Ramos (cell line): ENCODE results near the gene MSMB.

Source experiments
- in situ Hi-C: fragments of 300-500 bp; cut with MboI; formaldehyde crosslinking; loops from one replicate; pipeline ENCODE4 v1.14.3; 2022; ENCODE audit warnings: low sequenced_read_pairs; ENCODE audit not compliant: unreplicated experiment

Gene MSMB

DNA sequence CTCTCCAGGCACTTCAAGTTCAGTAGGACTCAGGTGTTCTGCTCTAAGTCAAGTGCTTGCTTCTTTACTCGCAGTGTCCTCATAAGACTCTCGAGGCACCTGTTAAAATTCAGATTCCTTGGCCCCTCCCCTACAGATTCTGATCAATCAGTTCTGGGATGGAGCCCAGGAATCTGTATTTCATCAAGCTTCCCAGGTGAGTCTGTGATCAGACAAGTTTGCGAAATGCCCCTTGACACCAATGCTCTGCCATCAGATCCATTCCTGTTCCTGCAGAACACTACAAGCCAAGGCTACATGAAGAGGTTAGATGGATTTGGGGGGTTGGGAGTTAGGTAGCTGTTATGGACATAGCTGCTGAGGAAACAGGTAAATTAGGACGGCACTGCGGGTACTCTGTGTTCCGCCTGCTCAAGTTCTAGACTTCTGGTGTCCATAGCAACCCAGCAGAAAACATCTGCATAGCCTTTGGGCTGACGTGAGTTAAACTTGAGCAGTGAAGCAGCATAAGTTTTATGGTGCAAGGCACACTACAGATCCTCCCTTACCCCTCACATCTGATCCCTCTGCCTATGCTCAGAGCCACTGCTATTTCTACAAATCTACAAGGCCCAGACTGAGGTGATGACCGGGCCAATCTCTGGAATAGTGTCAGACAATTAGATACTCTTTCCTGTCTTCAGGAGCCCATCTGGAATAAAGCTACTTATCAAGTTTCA, 8.8 kb downstream of the MSMB start:
- in situ Hi-C loops, result loop anchor here (25.0 kb wide), 1 partner anchor 800 kb away; no protein-coding TSS in a partner anchor

DNA sequence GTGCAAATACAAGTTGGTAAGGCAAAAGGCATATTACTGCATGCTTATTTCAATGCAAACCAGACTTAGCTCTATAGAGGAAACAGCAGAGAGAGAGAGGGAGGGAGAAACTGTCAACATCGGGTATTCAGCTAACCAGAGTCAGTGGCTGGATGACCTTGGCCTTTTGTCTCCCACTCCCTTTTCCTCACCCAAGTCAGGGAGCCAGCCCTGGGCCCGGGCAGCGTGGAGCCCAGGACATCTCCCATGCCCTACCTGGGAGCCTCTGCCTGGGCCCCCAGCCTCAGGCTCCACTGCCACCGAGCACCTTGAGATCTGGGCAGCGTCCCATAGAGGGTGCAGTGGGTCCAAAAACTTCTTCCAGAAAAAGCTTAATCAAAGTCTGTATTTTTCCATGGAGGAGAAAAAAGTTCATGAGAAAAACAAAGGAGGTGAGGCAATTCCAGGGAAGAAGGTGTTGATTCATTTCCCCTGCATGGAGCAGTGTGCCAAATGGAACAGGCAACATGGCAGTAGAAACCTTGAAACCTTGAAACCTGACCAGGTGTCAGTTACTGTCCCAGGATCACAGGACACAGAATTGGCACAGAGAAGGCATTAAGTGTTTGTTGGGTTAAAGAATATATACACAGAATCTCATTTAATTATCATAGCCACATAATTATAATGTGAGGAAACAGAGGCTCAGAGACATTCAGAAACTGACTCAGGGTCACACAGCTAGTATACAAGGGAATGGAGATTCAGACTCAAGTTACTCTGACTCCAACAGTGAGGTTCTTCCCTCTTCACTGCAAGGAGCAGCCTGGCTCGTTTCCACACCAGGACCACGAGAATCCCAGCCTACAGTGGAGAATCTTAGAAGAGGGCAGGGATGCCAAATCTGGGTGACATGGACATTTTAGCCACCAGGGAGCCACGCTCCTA, 9.9 kb downstream of the MSMB start:
- in situ Hi-C loops, result loop anchor here (25.0 kb wide), 1 partner anchor 799 kb away; no protein-coding TSS in a partner anchor

DNA sequence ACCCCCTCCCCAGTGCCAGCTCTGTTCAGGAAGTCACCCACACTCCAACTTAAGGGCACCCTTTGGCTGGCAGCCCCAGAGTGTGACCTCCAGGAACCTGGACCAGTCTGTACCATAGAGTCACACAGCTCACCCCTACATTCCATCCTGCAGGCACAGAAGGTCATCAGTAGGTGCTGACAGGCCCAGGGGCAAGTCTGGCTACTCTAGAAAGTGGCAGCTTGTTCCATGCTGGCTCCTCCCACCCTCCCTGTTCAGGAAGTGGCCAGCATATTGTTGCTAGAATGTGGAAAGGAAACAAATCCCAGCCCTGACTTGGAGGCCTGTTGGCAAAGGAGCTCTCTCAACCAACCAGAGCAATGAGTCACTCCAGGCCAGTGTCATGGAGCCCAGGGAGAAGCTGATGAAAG, 12.5 kb downstream of the MSMB start:
- in situ Hi-C loops, result loop anchor here (25.0 kb wide), 1 partner anchor 796 kb away; no protein-coding TSS in a partner anchor

DNA sequence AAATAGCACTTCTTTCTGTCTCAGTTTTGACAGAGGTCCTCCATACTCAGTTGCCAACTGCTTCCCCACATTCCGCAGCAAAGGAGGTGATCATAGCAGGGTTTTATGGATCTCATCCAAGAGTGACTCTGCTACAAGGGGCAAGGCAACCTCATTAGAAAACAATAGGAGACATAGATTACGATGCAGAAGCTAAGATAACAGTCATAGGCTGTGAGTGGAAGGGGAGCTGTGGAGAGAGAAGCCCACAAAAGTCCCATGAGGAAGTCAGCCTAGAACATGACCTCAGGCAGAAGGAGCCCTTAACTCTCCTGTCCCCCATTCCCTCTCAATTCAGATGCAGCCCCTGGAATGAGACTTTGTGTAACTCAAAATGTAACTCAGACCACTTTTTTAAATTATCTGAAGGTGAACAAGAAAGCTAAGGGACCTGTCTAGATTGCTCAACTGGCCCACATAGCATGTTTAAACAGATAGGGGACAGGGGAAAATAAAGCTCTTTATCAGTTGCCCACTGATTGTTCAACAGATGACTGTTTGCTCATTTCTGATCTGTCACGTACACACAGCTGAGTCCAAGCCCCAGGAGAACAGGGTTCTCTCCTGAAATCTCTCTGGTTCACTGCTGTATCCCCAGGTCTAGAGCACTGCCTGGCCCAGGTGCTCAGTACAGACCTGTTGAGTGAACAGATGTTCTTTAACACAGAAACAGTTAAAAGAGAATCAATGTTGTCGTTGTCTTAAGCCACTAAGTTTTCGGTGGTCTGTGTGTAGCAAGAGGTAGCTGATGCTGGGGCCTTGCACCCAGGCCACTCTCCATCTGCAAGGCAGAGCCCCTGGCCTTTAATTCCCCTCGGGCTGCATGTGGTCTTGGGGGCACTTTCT, 14.2 kb downstream of the MSMB start:
- in situ Hi-C loops, result loop anchor here (25.0 kb wide), 1 partner anchor 795 kb away; no protein-coding TSS in a partner anchor

DNA sequence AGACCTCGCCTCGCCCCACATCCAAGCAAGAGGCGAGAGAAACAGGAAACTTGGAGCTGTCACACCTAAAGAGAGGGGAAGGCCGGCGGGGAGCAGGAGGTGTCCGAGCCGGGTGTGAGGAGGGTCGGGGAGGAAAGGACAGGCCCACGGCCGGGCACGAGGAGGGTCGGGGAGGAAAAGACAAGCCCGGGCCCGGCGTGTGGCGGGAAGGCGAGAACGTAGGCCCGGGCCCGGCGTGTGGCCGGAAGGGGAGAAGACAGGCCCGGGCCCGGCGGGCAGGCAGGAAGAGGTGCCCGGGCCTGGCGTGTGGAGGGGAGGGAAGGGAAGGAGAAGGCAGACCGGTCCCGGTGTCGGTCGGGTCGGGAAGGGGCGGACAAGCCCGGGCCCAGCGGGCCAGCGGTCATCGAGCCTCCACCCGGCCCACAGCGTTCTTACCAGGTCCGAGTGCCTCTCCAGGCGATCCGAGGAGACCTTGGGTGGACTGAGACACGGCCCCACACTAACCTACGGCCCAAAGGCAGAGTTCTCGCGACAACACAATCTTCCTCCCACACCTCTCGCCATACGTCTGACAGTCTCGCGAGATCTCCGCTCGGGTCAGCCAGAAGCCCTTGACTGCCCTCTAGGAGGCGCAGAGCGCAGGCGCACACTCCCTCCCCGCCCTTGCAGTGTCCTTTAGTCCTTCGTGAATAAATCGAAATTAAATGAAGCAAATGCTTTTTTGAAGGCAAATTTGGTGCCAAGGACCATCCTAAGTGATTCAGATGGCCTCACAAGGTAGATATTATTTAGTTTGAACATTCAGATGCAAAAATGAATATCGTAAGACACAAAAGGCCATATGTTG, 15.8 kb downstream of the MSMB start, which contains the start of gene NCOA4:
TSS of gene NCOA4 (minus strand) at position 533 of the 847 bp plus-strand sequence. CDS start 13,943 bp downstream, outside the sequence.
- in situ Hi-C loops, result loop anchor here (25.0 kb wide), 1 partner anchor 793 kb away; no protein-coding TSS in a partner anchor

GRCh38 chr10:46029461-46030030, 16.5 kb downstream of the MSMB start:
- in situ Hi-C loops, result loop anchor here (25.0 kb wide), 1 partner anchor 792 kb away; no protein-coding TSS in a partner anchor

- in situ Hi-C loops, result loop anchor here (25.0 kb wide), 1 partner anchor 792 kb away; no protein-coding TSS in a partner anchor
Observed at GRCh38 chr10:46028584-46029460, 17.2 kb downstream of the MSMB start.

DNA sequence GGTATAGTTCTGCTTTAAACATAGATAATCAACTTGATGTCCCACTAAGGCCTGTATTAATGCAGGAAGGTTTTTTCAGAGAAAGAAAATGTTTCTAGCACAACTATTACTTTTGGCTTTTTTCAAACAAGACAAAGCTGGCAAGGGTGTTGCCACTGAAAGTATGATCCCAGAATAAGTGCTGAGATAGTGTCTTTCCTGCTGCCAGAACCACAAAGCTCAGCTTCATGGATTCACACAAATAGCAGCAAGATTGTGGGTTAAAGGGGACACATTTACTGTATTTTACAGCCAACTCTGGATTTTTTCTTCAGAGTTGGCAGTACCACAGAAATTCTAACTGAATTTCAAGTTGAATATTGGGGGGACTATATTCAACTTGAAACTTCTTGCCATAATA, 20.0 kb downstream of the MSMB start:
- in situ Hi-C loops, result loop anchor here (25.0 kb wide), 1 partner anchor 789 kb away; no protein-coding TSS in a partner anchor

DNA sequence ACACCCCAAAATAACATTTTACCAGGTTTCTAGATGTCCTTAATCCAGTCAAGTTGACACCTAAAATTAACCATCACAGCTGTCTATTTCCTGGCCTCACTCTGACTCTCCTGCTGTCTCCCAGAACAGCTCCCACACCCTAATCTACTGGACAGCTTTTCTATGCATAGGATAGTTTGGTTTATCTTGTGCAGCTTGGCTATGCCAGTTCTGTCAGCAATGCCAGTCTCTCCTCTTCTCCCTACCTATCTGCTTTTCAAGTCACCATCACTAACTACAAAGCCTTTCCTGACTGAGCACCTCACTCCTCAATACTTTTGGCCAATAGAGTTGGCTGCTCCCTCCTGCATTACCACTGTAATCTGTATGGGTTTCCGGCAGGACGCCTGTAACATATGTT, 20.7 kb downstream of the MSMB start:
- in situ Hi-C loops, result loop anchor here (25.0 kb wide), 1 partner anchor 788 kb away; no protein-coding TSS in a partner anchor

- in situ Hi-C loops, result loop anchor here (25.0 kb wide), 1 partner anchor 788 kb away; no protein-coding TSS in a partner anchor
Observed at GRCh38 chr10:46024948-46025347, 21.1 kb downstream of the MSMB start.

DNA sequence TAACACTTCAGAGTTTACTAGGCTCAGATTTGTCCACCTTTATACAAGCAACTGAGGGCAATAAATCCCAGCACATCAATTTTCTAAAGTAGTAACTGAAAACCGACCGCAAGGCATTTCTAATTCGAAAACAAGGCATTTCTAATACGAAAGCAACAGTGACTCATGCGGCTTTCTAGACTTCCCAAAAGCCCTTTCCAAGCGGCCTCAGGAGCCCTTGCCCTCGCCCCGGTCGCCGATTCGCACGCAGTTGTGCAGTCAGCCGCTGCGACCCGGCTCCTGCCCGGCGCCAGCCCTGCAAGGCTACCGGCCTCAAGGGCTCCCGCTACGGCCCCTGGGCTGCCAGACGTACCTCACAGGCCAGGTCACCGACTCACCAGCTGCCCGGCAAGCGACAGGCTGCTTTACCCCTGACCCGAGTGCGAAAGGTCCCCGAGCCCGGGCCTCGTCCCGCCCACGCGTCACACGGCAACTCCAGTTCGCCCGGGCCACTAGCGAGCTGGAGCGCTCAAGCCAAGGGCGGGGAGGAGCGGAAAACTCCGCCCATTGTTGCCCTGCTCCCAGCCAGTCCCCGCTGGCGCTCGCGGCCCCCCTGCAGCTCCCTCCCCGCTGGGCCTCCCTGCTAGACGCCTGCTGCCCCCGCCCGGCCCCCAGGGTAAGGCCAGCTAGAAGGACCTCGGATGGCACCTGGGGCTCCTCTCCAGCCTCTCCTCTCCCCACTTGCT, 22.9 kb downstream of the MSMB start:
- in situ Hi-C loops, result no loop called here

GRCh38 chr10:46020344-46020657, 25.8 kb downstream of the MSMB start:
- in situ Hi-C loops, result no loop called here

- in situ Hi-C loops, result no loop called here
Observed at GRCh38 chr10:46019569-46020343, 26.3 kb downstream of the MSMB start.

DNA sequence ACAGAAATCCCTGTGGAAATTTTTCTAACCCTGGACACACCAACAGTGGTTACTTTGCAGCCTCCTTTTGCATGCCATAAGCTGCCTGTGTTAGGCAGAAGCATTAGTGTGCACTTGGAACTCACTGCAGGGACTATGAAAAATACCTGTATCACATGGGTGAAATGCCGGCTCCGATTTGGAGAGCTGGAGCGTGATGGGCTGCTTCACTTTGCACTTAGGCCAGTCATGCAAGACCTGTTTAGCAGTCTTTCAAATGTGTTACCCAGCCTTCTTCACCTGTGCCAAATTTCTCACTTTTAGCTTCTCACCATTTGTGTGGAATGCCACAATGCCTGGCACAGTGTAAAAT, 26.9 kb downstream of the MSMB start:
- in situ Hi-C loops, result no loop called here

GRCh38 chr10:46018453-46019176, 27.5 kb downstream of the MSMB start:
- in situ Hi-C loops, result no loop called here

GRCh38 chr10:46017733-46018132, 28.3 kb downstream of the MSMB start:
- in situ Hi-C loops, result no loop called here
